A673 (cell line): ENCODE measurements around the gene CLDN3.

Source experiments
- EZH2 ChIP-seq: fragments of 200-600 bp; sonication (generic); IDR thresholded peaks from 2 replicates; pipeline ENCODE4 v1.6.1; 2017; ENCODE audit warnings: borderline replicate concordance, low read depth, mild to moderate bottlenecking, mixed read lengths, antibody characterized with exemption, low read length; ENCODE audit not compliant: poor library complexity, severe bottlenecking
- TF ChIP-seq, protein P1 (sequence below): fragments of 300-800, 200-600 bp; sonication (generic); conservative IDR thresholded peaks from 2 replicates; pipeline ENCODE4 v1.5.1; 2017; ENCODE audit warnings: low read depth, mild to moderate bottlenecking, antibody characterized with exemption, low read length, moderate library complexity, mixed read lengths

DNA sequence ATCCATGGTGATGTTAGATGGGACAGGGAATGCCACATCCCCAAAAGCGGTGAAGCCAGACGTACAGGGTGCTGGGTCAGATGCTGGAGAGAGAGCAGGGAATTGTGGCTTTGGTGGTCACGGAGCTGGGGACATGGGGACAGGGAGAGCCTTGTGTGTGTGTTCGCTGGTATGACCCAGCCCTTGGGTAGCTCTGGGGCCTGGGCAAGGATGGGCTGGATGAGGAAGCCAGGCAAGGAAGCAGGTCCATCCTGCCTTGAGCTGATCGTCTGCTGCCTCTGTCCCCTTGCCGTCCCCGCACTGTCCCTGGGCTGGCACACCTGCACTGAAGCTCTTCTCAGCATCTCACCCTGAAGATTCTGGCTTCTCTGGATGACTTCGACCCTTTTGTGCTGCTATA is 45.4 kb upstream of the CLDN3 start:
- TF ChIP-seq, protein P1, sequence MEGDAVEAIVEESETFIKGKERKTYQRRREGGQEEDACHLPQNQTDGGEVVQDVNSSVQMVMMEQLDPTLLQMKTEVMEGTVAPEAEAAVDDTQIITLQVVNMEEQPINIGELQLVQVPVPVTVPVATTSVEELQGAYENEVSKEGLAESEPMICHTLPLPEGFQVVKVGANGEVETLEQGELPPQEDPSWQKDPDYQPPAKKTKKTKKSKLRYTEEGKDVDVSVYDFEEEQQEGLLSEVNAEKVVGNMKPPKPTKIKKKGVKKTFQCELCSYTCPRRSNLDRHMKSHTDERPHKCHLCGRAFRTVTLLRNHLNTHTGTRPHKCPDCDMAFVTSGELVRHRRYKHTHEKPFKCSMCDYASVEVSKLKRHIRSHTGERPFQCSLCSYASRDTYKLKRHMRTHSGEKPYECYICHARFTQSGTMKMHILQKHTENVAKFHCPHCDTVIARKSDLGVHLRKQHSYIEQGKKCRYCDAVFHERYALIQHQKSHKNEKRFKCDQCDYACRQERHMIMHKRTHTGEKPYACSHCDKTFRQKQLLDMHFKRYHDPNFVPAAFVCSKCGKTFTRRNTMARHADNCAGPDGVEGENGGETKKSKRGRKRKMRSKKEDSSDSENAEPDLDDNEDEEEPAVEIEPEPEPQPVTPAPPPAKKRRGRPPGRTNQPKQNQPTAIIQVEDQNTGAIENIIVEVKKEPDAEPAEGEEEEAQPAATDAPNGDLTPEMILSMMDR, result no peak
- no peak for TF ChIP-seq EZH2
